Embryonic facial prominence (tissue), 1 donor: ENCODE results near the gene KCNQ1OT1.

Experiments
- DNase-seq: peaks from one replicate; pipeline ENCODE4 v3.0.0-alpha.2; 2016; ENCODE audit errors: extremely low spot score

KCNQ1OT1 gene

GRCh38 chr11:2571598-2572281 is 128.1 kb downstream of the KCNQ1OT1 start:
- DNase-seq: no peak

DNA sequence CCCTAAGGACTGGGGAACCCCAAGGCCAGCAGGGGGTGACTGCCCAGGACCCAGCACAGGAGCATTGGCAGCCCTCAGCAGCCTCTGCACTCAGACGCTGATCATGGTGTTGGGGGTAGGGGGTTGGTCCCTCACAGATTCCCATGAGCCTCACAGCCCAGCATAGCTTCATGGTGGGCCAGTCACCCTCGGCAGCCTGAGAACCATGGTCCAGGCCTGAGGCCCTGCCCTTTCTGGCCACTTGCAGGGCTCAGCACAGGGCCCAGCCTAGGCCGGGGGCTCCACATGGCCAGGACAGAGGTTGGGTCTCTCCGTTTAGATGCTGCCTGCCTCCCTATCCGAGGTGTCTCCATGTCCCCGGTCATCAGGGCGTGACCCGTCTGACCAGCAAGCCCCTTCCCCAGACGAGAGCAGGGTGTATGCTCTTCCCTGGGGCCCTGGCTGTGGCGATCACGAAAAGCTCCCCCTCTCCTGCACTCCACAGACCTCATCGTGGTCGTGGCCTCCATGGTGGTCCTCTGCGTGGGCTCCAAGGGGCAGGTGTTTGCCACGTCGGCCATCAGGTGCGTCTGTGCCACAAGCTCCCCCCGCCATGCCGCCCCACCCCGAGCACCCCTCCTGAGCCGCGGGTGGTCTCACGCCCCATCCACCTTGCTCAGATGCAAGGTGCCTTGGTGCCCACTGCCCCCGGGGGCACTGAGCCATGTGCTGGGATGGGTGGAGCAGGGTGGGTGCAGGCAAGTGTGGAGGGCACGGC is 128.8 kb downstream of the KCNQ1OT1 start:
- DNase-seq: no peak

- no peak for DNase-seq
Measured at GRCh38 chr11:2570211-2570811, 129.5 kb downstream of the KCNQ1OT1 start.

DNA sequence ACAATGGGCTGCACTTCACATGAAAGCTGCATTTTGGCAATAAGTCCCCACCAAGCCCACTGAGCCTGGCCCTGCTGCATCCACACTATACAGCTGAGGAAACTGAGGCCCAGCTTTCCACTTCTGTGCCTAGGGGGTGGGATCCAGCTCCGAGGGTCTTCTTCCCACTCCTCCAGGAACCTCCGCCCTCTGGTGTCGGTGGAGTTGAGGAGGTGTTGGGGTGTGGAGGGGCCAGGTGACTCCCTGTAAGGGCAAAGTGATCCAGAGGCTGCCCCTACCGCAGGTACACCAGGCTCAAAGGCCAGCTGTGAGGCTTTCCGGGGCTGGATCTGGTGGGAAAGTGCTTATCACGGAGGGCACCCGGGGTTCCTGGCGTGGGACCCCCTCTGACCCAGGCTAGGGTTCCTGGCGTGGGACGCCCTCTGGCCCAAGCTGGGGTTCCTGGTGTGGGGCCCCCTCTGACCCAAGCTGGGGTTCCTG is 130.0 kb downstream of the KCNQ1OT1 start:
- no peak for DNase-seq

DNA sequence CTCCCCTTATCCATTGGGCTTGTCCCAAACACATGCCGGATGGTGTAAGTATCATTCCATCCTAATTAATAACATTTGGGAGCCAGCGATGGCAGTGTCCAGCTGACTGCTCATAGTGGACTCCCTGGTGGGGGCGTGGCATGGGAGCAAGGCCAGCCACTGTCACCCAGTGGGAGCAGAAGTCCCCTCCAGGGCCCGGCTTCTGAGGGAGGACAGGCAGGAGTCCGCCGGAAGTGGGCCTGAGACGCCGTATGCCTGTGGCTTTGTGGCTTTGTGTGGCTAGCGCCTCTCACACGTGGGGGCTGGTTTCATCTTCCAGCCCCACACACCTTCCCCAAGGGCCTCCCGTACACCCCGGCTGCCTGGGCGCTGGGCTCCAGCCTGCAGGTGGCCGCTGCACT is 130.5 kb downstream of the KCNQ1OT1 start:
- DNase-seq: no peak

- no peak for DNase-seq
Measured at GRCh38 chr11:2567026-2567671, 132.6 kb downstream of the KCNQ1OT1 start.

- no peak for DNase-seq
Measured at GRCh38 chr11:2566223-2567025, 133.4 kb downstream of the KCNQ1OT1 start.

DNA sequence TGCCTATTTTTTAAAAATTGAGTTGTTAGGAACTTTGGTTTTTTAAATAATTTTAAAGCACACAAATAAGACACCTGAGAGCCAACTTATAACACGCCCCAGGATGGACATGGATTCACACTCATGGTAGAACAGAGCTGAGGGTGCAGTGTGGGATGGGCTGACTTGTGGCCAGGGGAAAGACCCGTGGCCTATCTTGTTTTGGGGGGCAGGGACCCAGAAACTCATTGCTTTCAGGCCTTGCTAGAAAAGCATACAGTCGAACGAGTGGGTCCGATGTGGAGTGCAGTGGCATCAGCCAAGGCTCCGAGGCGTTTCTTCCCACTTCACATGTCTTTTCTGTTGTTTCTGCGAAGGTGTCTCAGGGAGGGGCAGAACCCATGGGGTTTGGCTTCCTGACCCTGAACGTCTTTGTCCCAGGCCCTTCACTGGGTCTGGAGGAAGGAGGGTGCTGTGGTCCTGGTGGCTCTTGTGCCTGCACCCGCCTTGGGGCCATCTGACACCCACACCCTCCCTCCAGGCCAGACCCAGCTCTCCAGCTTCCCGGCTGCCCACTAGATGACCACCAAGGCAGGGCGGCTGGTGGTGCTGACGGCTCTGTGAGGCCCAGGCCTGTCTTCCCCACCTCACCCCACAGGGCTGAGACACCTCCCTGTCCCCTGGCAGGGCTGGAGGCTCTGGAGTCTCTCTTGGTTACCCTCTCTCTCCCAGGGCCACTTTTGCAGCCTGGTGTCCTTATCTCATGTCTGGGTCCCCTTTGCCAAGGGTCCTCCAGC is 134.2 kb downstream of the KCNQ1OT1 start:
- DNase-seq: no peak

GRCh38 chr11:2564588-2565425 is 135.0 kb downstream of the KCNQ1OT1 start:
- no peak for DNase-seq

GRCh38 chr11:2564008-2564530 is 135.7 kb downstream of the KCNQ1OT1 start:
- DNase-seq: no peak

DNA sequence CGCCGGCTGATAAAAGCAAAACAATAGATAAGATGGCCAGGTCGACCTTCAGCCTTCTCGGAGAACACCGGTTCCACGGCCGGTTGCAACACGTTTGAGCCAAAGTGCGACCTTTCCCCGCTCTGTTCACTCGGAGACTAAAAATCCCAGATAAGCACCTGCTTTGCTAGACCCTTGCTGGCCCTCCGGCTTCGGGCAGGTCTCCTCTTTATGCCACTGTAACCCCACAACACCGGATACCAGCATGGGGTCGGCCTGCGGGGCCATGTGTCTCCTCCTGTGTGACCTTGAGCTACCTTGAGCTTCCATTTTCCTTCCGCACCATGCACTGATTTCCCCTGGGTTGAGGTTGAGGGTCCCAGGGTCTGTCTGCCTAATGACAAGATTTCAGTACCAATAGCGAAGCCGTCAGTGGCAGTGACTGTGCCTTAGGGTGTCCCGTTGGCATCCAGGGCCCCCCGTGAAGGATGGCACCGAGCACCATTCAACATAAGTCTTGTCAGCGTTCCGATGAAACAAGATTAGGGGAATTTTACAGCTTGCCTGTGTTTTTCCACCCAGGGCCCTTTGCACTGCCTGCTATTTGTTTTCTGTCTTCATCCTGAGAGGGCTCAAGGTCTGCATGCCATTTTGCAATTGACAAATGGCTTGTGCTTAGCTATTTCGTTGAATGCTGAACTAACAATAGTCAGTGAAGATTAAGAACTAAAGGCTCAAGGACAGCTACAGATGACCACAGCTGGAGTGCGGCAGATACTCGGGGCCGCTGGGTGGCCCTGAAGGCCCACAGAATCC is 136.4 kb downstream of the KCNQ1OT1 start:
- no peak for DNase-seq

GRCh38 chr11:2562890-2563212 is 136.9 kb downstream of the KCNQ1OT1 start:
- DNase-seq: no peak

GRCh38 chr11:2561696-2562581 is 137.9 kb downstream of the KCNQ1OT1 start:
- no peak for DNase-seq

DNA sequence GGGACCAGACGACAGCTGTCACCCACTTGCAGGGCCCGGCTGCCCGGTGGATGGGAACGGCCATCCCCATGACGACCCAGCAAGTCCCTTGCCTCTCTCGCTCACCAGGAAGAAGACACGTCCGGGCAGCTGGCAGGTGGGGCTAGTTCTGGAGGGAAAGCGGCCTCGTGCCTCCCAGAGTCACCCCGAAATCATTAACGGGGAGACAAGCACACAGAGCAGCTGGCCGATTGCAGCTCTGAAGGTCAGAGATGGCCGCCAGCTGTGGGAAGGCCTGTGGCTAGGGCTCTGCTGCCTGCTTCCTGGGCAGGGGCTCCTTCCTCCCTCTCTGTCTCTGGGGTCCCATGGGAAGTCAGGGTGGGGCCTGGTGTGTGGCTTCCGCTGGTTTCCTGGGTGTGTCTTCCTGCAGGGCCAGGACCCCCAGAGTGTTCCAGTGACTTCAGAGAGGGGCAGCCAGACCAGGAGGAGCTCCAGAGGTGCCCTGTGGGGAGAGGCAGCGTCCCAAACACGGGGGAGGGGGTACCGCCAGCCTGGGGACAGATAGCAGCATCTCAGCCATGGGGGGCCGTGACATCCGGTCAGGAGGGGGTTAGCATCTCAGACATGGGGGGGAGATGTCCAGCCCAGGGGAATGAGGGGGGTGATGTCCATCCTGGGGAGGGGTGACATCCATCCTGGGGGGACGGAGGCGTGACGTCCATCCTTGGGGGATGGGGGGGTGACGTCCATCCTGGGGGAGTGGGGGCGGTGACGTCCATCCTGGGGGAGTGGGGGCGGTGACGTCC is 140.1 kb downstream of the KCNQ1OT1 start:
- DNase-seq: no peak

GRCh38 chr11:2558861-2559526 is 140.8 kb downstream of the KCNQ1OT1 start:
- no peak for DNase-seq

DNA sequence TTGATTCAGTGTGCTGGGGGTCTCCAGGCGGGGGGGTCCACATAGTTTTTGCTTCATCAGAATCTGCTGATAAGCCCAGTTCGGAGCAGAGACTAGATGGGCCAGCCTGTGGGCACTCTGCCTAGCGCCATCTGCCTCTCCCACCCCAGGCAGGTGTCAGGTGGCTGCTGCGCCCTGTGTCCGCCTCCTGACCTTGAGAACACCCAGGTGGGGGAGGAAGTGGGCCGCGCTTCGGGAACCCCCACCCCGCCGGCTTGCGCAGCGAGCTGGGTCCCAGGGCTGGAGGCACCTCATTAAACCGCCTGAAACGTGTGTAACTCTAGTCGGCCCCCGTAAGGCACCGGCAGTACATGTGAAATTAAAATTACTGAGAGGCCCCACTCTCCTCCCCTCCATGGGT is 141.4 kb downstream of the KCNQ1OT1 start:
- DNase-seq: no peak
